ENCODE measurements around the gene POLD4.

Gene POLD4

DNA sequence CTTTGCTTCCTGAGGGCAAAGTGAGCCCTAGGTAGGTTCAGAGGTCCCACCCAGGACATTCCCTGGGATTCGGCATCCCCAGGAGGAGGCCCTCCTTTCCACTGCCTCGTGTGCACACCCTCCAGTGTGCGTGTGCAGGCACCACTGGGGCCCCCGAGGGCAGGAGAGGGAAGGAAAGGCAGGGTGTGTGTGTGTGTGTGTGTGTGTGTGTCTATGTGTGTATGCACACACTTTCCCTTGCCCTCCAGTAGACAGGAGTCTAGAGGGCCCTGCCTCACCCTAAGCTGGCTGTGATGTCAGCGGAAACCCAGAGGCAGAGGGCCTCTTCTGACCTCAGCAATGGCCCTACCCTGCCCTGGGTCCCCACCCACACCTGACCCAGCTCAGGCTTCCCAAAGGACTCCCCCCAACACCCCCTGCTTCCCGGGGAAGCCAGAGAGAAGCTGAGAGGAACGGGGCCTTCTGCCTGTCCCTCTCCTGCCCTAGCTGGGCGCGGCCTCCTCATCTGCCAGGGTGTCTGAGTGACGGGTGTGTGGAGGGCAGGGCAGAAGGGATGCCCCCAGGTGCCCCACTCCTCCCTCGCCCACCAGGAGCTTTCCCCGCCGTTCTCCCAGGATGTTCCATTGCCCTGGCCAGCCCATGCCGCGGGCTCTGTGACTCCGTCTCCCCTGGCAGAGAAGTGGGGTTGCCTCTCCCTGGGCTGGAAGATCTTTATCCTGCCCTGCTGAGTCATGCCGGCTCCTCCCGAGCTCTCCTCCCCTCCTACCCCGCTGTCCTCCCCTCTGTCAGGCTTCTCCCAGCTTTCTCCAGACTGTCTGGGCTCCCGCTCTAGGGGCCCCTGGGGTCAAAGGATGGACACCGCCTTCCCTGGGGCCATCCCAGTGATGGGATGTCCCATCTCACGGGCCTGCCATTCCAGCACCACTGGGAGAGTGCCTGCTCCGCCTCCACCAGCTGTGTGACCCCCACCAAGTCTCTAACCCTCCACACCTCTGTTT, 26.0 kb upstream of the POLD4 start:
- Histone ChIP-seq H3K9ac (ENCODE audit: low read depth, low read length) (no peak overlapping the region), H3K79me2 (ENCODE audit: insufficient read depth, low read length) (no peaks in the 10 kb centered on the region), H3K36me3 (ENCODE audit: insufficient read depth, low read length) (no peaks in the 10 kb centered on the region), H3K4me1 (ENCODE audit: insufficient read depth, low read length) (peaks cover 7% of the 10 kb centered on the region), H3K27ac (ENCODE audit: low read length) (no peak overlapping the region), H4K20me1 (ENCODE audit: insufficient read depth, low read length) (peaks cover 12% of the 10 kb centered on the region), H3K27me3 (ENCODE audit: insufficient read depth, low read length, poor library complexity) (peaks cover 20% of the 10 kb centered on the region), H3K4me2 (ENCODE audit: insufficient read depth, low read length) (no peak overlapping the region), H3K4me3 (ENCODE audit: low read depth in 1 of 2, low read length in 2 of 2) (no peak overlapping the region), H3K9me3 (ENCODE audit: insufficient read depth, low read length, severe bottlenecking) (no peaks in the 10 kb centered on the region), H2AFZ (ENCODE audit: low read depth, low read length) (no peak overlapping the region)
- TF ChIP-seq EZH2 (IDR thresholded peaks at IDR 0.05; ENCODE audit: borderline replicate concordance, low read depth, low read length, severe bottlenecking), result no peak
- TF ChIP-seq, protein P1, sequence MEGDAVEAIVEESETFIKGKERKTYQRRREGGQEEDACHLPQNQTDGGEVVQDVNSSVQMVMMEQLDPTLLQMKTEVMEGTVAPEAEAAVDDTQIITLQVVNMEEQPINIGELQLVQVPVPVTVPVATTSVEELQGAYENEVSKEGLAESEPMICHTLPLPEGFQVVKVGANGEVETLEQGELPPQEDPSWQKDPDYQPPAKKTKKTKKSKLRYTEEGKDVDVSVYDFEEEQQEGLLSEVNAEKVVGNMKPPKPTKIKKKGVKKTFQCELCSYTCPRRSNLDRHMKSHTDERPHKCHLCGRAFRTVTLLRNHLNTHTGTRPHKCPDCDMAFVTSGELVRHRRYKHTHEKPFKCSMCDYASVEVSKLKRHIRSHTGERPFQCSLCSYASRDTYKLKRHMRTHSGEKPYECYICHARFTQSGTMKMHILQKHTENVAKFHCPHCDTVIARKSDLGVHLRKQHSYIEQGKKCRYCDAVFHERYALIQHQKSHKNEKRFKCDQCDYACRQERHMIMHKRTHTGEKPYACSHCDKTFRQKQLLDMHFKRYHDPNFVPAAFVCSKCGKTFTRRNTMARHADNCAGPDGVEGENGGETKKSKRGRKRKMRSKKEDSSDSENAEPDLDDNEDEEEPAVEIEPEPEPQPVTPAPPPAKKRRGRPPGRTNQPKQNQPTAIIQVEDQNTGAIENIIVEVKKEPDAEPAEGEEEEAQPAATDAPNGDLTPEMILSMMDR (IDR thresholded peaks at IDR 0.05; ENCODE audit: borderline replicate concordance, extremely low read depth, low read length, poor library complexity, severe bottlenecking), result no peak
- ATAC-seq (ENCODE audit: insufficient read depth, low read depth) (no peak), DNase-seq (no peak)

DNA sequence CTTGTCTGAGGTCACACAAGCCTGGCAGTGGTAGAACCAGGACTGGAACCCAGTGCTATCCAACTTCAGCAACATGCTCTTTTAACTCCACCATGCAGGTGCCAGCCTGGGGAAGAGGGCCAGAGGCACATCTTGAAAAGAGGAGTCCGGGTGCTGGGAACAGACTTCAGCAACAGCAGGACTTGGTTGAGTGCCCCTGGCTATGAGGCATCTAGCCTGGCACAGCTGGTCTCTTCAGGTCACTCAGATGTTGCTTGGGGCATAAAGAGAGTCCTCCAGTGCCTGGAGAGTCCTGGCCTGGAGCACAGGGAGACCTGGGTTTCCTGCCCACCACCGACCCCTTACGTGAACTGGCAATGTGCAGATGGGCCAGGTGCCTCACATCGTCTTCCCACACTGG, 25.2 kb upstream of the POLD4 start:
- no peak for TF ChIP-seq EZH2 (IDR thresholded peaks at IDR 0.05; ENCODE audit: borderline replicate concordance, low read depth, low read length, severe bottlenecking)
- TF ChIP-seq, protein P1 (IDR thresholded peaks at IDR 0.05; ENCODE audit: borderline replicate concordance, extremely low read depth, low read length, poor library complexity, severe bottlenecking), result no peak
- peaks cover 12% of the 10 kb centered on the region for H4K20me1 ChIP-seq (ENCODE audit: insufficient read depth, low read length)
- no peak for DNase-seq
- H3K4me3 ChIP-seq (ENCODE audit: low read depth in 1 of 2, low read length in 2 of 2), result no peak overlapping the region
- no peak overlapping the region for H3K27ac ChIP-seq (ENCODE audit: low read length)
- H3K27me3 ChIP-seq (ENCODE audit: insufficient read depth, low read length, poor library complexity), result peaks cover 28% of the 10 kb centered on the region
- no peak overlapping the region for H3K9ac ChIP-seq (ENCODE audit: low read depth, low read length)
- no peaks in the 10 kb centered on the region for H3K79me2 ChIP-seq (ENCODE audit: insufficient read depth, low read length)
- no peaks in the 10 kb centered on the region for H3K9me3 ChIP-seq (ENCODE audit: insufficient read depth, low read length, severe bottlenecking)
- no peaks in the 10 kb centered on the region for H3K36me3 ChIP-seq (ENCODE audit: insufficient read depth, low read length)
- no peak overlapping the region for H2AFZ ChIP-seq (ENCODE audit: low read depth, low read length)
- no peak for ATAC-seq (ENCODE audit: insufficient read depth, low read depth)
- H3K4me2 ChIP-seq (ENCODE audit: insufficient read depth, low read length), result no peak overlapping the region
- H3K4me1 ChIP-seq (ENCODE audit: insufficient read depth, low read length), result peaks cover 15% of the 10 kb centered on the region

DNA sequence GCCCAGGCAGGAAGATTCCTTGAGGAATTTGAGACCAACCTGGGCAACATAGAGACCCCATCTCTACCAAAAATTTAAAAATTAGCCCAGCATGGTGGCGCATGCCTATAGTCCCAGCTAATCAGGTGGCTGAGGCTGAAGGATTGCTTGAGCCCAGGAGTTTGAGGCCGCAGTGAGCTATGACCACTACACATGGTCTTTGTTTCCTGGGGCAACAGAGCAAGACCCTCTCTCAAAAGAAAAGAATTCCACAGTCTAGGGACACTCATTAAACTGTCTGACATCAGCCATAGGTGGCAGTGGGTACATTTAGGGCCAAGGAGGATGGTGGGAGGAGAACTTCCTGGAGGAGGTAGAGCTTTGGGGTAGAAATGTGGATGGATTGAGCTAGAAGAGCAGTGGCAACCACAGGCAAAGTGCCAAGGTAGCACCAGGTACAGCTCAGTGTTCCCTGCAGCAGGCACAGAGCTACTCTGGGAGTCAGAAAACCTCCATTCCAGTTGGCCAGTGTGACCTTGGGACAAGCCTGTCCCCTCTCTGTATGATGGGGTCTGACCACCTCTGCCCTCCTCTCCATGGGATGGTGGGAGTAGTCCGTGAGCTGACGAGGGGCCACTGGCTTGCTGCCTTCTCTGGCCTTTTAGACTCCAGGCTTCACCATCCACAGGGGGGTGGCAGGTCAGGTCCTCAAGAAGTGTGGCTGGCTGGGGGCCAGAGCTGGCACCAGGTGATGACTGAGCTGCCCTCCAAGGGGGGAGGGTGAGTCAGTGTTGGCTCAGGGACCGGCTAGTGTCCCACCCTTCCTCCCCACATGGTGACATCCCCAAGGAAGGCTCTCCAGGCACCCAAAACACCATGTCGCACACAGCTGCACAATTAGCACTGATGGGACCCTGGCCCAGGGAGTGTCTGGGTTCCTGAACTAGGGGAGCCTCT, 23.8 kb upstream of the POLD4 start:
- H3K4me2 ChIP-seq (ENCODE audit: insufficient read depth, low read length), result no peak overlapping the region
- H3K9me3 ChIP-seq (ENCODE audit: insufficient read depth, low read length, severe bottlenecking), result no peaks in the 10 kb centered on the region
- H3K79me2 ChIP-seq (ENCODE audit: insufficient read depth, low read length), result no peaks in the 10 kb centered on the region
- no peak for TF ChIP-seq EZH2 (IDR thresholded peaks at IDR 0.05; ENCODE audit: borderline replicate concordance, low read depth, low read length, severe bottlenecking)
- TF ChIP-seq, protein P1 (IDR thresholded peaks at IDR 0.05; ENCODE audit: borderline replicate concordance, extremely low read depth, low read length, poor library complexity, severe bottlenecking), result no peak
- H2AFZ ChIP-seq (ENCODE audit: low read depth, low read length), result no peak overlapping the region
- no peak overlapping the region for H3K4me3 ChIP-seq (ENCODE audit: low read depth in 1 of 2, low read length in 2 of 2)
- no peak overlapping the region for H3K9ac ChIP-seq (ENCODE audit: low read depth, low read length)
- no peak overlapping the region for H3K27ac ChIP-seq (ENCODE audit: low read length)
- H3K36me3 ChIP-seq (ENCODE audit: insufficient read depth, low read length), result no peaks in the 10 kb centered on the region
- H3K4me1 ChIP-seq (ENCODE audit: insufficient read depth, low read length), result peaks cover 25% of the 10 kb centered on the region
- peaks cover 42% of the 10 kb centered on the region for H3K27me3 ChIP-seq (ENCODE audit: insufficient read depth, low read length, poor library complexity)
- no peak for ATAC-seq (ENCODE audit: insufficient read depth, low read depth)
- DNase-seq, result no peak
- H4K20me1 ChIP-seq (ENCODE audit: insufficient read depth, low read length), result peaks cover 14% of the 10 kb centered on the region
